ENCODE data around the gene PFDN4. TPM values are rescaled to one million over a fixed set of nuclear protein-coding genes. Genes with fewer than 3 reads are reported as not detected.

PFDN4 gene
- total RNA-seq, 1 donor from 2014 or later, result 18.9 TPM

DNA sequence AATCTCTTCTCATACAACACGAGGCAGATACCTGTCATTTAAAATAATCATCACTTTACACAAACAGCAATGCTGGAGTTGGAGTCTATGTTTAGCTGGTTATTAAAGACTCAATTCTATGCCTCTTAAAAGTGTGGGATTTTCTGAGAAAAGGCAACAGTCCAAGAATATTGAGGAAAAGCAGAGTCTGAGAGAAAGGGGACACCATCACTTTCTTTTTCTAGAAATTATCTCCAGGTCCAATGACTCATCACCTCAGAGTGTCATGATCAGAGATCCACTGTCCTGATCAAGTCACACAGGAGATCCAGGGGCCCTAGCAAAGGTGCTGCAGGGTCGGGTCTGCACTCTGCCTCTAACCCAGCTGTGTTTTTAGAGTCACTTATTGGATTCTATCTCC lies 42.1 kb upstream of the PFDN4 start:
- DNase-seq (ENCODE audit: extremely low spot score, unreplicated experiment), result no peak
- TF ChIP-seq, protein P1, sequence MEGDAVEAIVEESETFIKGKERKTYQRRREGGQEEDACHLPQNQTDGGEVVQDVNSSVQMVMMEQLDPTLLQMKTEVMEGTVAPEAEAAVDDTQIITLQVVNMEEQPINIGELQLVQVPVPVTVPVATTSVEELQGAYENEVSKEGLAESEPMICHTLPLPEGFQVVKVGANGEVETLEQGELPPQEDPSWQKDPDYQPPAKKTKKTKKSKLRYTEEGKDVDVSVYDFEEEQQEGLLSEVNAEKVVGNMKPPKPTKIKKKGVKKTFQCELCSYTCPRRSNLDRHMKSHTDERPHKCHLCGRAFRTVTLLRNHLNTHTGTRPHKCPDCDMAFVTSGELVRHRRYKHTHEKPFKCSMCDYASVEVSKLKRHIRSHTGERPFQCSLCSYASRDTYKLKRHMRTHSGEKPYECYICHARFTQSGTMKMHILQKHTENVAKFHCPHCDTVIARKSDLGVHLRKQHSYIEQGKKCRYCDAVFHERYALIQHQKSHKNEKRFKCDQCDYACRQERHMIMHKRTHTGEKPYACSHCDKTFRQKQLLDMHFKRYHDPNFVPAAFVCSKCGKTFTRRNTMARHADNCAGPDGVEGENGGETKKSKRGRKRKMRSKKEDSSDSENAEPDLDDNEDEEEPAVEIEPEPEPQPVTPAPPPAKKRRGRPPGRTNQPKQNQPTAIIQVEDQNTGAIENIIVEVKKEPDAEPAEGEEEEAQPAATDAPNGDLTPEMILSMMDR (IDR thresholded peaks at IDR 0.05), result no peak
- Mint-ChIP-seq H3K9me3 (ENCODE audit: unreplicated experiment) (no peaks in the 10 kb centered on the region), H3K4me1 (ENCODE audit: unreplicated experiment) (no peaks in the 10 kb centered on the region), H3K27ac (ENCODE audit: unreplicated experiment) (no peak overlapping the region), H3K4me3 (ENCODE audit: unreplicated experiment) (no peak overlapping the region), H3K36me3 (ENCODE audit: unreplicated experiment) (no peaks in the 10 kb centered on the region), H3K27me3 (ENCODE audit: unreplicated experiment) (peaks cover 55% of the 10 kb centered on the region)

DNA sequence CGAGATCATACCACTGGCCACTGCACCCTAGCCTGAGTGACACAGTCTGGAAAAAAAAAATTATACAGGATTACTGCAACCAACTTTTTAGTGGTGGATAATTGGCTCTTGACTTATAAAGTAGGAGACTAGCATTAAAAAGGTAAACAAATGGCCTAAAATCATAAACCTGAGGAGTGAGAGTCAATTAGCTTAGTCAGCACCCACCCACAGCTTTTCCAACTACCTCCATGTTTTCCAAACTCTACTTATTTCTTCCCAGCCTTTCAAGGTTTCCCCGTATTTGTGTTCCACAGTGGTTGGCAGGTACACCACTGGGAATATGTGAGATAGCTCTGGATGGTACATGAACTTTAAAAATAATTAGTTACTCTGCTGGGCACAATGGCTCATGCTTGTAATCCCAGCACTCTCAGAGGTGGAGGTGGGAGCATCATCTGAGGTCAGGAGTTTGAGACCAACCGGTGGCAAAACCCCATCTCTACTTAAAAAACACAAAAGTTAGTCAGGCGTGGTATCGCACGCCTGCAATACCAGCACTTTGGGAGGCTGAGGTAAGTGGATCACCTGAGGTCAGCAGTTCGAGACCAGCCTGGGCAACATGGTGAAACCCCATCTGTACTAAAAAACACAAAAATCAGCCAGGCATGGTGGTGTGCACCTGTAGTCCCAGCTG lies 40.8 kb upstream of the PFDN4 start:
- H3K27me3 Mint-ChIP-seq (ENCODE audit: unreplicated experiment), result peaks cover 60% of the 10 kb centered on the region

DNA sequence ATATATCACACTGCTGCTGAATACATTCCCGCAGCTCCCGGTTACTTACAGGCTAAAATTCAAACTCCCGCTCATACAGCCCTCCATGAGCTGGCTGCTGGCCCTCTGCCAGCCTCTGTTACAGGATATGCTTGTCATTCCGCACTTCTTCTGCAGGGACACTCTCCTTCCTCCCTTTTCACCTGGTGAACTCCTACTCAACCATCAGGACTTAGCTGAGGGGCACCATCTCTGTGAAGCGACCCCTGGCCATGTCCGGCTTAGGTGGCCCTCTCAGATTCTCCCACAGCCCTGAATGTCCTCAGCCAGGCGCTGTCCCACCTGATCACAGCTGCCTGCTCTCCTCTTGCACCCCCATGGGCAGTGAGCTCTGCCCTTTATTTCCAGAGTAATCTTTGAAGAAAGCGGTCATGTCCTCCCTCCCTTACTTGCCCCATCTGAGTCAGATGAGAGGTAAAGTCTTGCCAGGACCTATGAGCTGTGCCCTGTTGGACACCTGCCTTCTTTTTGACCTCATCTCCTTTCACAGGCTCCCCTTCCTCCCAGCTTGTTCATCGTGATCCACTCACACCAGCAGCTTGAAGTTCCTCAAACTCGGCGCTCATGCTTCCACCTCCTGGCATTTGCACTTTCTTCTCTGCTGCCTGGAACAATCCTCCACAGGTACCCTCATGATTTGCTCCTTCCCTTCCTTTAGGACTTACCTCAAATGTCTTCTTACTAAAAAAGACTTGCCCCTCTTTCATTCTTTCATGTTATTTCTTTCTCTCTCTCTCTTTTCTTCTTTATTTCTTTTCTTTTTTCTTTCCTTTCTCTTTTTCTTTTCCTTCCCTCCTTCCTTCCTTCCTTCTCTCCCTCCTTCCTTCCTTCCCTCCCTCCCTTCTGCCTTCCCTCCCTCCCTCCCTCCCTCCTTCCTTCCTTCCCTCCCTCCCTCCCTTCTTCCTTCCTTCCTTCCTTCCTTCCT lies 39.7 kb upstream of the PFDN4 start:
- Mint-ChIP-seq H3K4me3 (ENCODE audit: unreplicated experiment) (no peak overlapping the region), H3K4me1 (ENCODE audit: unreplicated experiment) (peaks cover 4% of the 10 kb centered on the region), H3K36me3 (ENCODE audit: unreplicated experiment) (no peaks in the 10 kb centered on the region), H3K9me3 (ENCODE audit: unreplicated experiment) (no peaks in the 10 kb centered on the region), H3K27ac (ENCODE audit: unreplicated experiment) (no peak overlapping the region), H3K27me3 (ENCODE audit: unreplicated experiment) (peaks cover 61% of the 10 kb centered on the region)
- peak; percentile 72 for DNase-seq (ENCODE audit: extremely low spot score, unreplicated experiment)
- TF ChIP-seq, protein P1 (IDR thresholded peaks at IDR 0.05), result no peak

More for the DNA sequence above, 40.8 kb upstream of the PFDN4 start:
- TF ChIP-seq, protein P1 (IDR thresholded peaks at IDR 0.05), result no peak
- Mint-ChIP-seq H3K4me3 (ENCODE audit: unreplicated experiment) (no peak overlapping the region), H3K27ac (ENCODE audit: unreplicated experiment) (no peak overlapping the region), H3K4me1 (ENCODE audit: unreplicated experiment) (no peaks in the 10 kb centered on the region), H3K9me3 (ENCODE audit: unreplicated experiment) (no peaks in the 10 kb centered on the region), H3K36me3 (ENCODE audit: unreplicated experiment) (no peaks in the 10 kb centered on the region)
- DNase-seq (ENCODE audit: extremely low spot score, unreplicated experiment), result no peak

DNA sequence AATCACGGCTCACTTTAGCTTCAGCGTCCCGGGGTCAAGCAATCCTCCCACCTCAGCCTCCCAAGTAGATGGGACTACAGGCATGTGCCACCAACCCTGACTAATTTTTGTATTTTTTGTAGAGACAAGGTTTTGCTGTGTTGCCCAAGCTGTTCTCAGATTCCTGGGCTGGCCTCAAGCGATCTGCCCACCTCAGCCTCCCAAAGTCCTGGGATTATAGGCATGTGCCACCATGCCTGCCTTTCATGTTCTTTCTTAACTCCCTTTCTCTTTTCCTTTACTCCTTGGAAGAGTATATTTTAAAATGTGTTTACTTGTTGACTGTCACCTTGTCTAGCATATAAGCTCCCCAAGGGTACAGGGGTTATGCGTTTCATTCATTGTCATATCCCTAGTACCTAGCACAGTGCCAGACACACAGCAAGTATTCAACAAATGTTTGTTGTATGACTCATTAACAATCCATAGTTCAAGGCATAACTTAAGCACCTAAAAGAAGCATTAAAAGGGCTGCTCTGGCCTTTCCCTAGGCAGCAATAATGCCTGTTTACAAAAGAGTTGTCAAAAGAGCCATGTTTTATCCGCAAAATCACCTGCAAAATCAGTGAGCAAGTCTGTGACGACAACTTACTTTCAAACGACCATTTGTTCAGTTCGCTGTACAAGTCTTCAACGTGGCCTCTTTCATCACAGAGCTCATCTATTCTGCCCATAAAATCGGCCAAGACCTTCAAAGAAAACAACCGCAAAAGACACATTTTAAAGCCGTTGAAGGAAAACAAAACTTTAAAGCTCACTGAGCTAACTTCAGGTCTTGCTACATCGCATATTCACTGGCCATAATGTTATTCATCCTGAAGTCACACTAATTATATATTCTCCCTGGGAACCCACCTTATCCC lies 38.7 kb upstream of the PFDN4 start:
- Mint-ChIP-seq H3K27me3 (ENCODE audit: unreplicated experiment) (peaks cover 65% of the 10 kb centered on the region), H3K4me3 (ENCODE audit: unreplicated experiment) (no peak overlapping the region), H3K36me3 (ENCODE audit: unreplicated experiment) (no peaks in the 10 kb centered on the region), H3K9me3 (ENCODE audit: unreplicated experiment) (no peaks in the 10 kb centered on the region), H3K4me1 (ENCODE audit: unreplicated experiment) (peaks cover 11% of the 10 kb centered on the region), H3K27ac (ENCODE audit: unreplicated experiment) (no peak overlapping the region)
- TF ChIP-seq, protein P1 (IDR thresholded peaks at IDR 0.05), result no peak
- no peak for DNase-seq (ENCODE audit: extremely low spot score, unreplicated experiment)

All from osteocyte (in vitro differentiated cells).